Epithelial cell of prostate (primary cell): ENCODE results near the gene GRID1.

Experiments used
- DNase-seq: peaks from one replicate; pipeline ENCODE4 v3.0.0-alpha.2; 2011; ENCODE audit warnings: low read depth, low spot score
- H3K27ac ChIP-seq: fragments of 450-650 bp; 2 replicates; pipeline ENCODE4 v1.5.1; 2017; ENCODE audit warnings: mild to moderate bottlenecking

Gene GRID1

DNA sequence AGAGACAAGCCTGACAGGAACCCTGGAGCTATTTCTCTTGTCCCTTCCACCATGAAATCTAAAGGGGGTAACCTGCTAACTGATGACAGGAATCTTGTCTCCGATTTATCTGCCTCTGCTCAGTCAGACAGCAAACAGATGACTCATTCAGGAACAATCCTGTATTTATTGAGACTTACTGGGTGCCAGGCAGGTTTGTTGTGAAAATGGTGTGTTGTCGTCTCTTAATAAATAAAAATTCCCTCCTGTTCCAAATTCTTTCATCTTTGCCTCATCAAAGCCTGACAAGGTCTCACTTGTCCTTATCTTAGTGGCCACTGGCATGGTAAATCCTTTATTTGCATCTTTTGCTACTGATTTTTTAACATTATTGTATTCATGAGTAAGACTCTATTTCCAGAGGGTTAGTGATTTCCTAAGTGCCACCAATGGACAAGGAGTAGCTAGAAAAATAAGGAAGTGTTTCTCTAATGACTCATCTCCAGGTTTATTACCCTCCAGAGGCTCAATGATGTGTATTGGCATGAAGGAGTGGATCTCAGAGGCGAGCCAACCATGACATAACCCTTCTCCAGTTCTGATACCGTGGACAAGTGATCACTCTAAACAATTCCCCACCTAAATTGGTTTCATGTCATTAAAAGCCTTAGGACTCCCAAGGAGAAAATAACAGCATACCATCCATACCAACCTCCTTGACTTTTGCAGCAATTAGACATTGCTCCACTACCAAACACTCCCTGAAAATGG is 724.0 kb downstream of the GRID1 start:
- H3K27ac ChIP-seq, result peak overlapping the region; percentile 91

DNA sequence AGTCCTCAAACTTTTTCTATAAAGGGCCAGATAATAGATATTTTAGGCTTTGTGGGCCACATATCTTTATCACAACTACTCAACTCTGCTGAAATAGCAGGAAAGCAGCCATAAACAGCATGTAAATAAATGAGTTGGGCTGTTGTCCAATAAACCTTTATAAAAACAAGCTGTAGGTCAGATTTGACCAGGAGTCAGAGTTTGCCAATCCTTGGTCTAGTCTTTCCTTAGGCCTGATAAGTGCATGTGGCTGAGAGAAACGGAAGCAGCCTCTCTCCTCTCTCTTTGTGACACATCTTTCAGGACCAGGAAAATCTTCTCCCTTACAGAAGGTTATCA is 724.5 kb downstream of the GRID1 start:
- no peak for DNase-seq
- H3K27ac ChIP-seq, result peak overlapping the region; percentile 91

More for the DNA sequence above, 724.0 kb downstream of the GRID1 start:
- peak; percentile 78 for DNase-seq

DNA sequence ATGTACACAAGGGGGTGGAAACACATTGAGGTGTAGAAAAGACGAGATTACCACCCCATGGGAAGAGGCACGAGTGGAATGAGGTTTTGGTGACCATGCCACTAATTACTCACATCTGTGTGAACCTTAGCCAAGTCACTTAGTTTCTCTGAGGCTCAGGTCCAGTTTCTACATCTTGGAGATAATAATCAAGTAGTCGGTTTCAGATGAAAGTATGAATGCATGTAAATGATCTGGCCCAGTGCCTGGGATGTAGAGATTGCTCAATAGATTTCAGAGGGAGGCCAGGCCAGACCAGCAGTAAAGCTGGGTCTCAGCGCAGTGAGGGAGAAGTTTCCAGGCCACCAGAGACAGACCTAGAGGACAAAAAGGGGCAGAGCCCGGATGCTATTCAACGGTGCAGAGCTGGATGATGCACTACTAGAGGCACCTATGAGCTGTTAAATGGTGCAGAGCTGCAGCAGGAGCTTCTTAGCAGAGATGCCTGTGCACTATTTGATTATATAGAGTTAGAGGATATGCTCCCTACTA is 725.1 kb downstream of the GRID1 start:
- H3K27ac ChIP-seq, result peak overlapping the region; percentile 91

DNA sequence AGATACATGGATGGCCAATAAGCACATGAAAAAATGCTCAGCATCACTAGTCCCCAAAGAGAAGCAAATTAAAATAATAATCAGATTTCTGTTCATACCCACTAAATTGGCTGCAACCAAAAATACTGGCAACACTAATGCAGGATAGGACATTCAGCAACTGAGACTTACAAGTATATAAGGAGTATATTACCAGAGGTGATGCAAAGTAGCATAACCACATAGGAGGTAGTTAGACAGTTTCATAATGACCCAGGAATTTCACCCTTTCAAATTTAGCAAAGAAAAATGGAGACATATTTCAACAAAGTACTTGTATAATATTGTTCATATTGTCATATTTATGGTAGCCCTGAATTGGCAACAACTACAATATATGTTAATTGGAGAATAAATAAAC is 727.8 kb downstream of the GRID1 start:
- DNase-seq, result no peak

More for the DNA sequence above, 725.1 kb downstream of the GRID1 start:
- peak; percentile 76 for DNase-seq

DNA sequence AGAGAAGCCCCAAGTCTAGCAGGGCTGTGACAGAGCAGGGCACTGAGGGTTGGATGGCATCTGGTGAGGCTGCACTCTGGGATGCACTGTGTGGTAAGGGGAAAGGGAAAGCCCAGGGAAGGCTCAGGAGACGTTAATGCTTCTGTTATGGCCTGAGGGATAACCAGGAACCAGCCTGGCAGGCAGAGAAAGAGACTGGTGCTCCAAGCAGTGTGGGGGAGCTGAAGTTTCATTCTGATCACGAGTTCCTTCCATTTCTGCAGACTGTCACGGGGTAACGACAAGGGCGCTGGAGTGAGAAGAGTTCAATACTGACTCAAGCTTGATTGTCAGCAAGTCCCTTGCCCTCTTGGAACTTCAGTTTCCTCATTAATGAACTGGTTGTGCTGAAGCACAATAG is 730.9 kb downstream of the GRID1 start:
- no peak overlapping the region for H3K27ac ChIP-seq
- DNase-seq, result no peak

More for the DNA sequence above, 727.8 kb downstream of the GRID1 start:
- no peak overlapping the region for H3K27ac ChIP-seq

DNA sequence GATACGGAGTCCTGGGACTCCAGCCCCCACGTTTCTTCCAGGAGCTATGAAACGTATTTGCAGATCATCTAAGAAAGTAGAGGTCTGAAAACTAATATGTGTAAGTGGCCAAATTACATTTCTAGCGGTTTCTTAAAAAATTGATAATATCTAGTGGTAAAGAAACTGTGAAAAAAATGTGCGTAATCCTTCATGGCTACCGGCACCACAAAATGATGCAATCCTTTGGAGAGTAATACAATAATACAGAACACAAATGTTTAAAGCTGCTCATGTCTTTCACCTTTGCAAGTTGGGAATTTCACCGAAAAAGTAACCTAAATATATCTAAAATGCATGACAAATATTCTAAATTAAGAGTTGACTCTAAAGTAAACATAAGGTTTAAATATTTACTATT is 742.1 kb downstream of the GRID1 start:
- H3K27ac ChIP-seq, result no peak overlapping the region
- no peak for DNase-seq

DNA sequence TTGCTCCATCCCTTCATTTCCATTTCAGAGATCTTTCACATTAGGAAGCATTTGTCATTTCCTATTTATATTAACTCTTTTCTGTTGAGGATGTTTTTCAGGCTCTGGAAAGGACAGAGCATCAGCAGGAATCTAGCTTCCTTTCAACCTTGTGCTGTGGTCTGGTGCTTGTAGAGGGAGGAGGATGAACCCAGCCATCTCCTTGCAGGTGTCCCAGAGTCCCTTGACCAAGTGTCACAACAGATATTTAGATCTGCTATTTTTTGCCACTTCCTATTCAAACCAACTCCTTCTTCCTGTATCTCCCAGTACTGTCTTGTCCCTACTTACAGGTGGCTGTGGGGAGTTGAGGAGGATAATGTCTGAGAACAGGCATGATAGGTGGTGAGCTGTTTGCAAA is 742.8 kb downstream of the GRID1 start:
- no peak overlapping the region for H3K27ac ChIP-seq
- DNase-seq, result no peak

DNA sequence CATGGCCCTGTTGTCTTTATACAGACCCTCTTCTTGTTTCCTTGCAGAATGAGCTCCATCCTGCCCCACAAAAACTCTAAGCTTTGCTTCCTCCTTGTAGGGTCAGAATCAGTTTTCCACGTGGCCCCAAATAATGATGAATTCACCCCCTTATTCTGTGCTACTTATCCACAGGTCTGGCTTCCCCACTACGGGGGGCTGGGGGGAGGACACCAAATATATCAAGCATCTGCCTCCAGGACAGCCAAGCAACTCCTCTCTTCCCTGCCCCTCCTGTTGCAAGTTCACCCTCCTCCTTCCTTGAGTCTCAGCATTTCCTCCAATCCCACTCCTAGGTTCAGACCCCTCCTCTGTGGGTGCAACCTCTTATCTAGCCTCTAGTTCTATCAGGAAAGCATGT is 743.3 kb downstream of the GRID1 start:
- no peak for DNase-seq
- no peak overlapping the region for H3K27ac ChIP-seq

DNA sequence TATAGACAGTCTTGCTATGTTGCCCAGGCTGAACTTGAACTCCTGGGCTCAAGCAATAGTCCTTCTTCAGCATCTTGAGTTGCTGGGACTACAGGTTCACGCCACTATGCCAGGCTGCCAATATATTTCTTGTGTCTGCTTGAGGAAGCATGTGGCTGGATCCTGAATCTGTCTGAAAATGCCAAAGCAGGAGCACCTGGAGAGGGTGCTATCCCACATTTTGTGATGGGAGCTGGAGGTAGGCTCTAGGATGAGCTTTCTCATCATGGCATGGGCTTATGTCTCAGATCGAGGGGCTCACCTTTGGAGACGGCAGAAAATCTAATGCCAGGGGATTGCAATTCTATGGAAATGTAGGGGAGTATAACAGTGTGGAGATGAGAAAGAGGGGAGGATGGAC is 744.2 kb downstream of the GRID1 start:
- DNase-seq, result no peak
- H3K27ac ChIP-seq, result no peak overlapping the region

DNA sequence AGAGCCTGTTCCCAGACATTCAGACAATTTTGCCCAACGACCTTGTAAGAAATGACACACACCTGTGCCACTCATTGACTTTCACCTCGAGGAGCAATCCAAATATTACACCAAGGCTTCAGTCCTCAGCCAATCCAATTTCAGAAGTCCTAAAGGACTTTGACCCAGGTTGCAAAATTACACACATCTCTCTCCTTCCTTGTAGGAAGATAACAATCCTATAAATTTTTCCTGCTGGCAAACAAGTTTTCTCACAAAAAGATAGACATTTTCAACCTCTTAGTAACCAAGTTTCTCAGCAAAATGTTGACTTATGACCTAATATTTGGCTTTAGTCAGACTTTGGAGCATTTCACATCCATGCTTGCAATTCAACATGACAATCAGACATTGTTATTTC is 745.0 kb downstream of the GRID1 start:
- no peak for DNase-seq

DNA sequence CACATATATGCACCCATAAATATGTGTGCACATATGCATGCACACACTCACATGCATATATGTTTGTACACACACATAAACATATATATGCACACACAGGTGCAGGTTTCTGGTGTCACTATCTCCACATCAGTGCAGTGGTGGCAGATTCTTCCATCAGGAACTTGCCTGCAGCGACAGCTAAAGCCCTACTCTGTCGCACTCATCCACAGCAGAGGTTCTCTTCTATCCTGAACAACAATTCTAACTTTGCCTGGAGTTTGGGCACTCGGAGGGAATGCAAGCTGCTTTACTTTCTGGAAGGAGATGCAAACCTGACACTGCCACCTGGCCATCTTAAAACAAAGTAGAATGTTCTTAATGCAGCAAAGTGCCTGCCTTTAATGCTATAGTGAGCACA is 745.8 kb downstream of the GRID1 start:
- DNase-seq, result no peak
- no peak overlapping the region for H3K27ac ChIP-seq

More for the DNA sequence above, 745.0 kb downstream of the GRID1 start:
- H3K27ac ChIP-seq, result no peak overlapping the region

DNA sequence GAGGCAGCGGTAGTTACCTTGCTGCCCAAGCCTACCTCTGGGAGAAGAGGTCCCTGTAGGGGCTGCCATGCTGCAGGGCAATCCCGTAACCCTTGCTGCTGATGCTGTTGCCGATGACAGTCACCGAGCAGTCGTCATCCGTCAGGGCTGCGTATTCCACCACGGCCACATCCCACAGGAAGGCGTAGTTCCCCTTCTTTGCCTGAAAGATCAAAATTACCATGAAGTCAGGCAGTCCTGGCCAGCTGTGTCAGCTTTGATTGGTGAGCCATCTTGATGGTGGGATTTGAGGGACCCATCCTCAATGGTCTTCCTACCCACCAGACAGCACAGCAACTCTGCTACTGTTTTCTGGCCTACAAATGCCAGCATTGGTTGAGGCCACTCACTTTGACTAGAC is 746.8 kb downstream of the GRID1 start:
- no peak for DNase-seq
- H3K27ac ChIP-seq, result no peak overlapping the region

DNA sequence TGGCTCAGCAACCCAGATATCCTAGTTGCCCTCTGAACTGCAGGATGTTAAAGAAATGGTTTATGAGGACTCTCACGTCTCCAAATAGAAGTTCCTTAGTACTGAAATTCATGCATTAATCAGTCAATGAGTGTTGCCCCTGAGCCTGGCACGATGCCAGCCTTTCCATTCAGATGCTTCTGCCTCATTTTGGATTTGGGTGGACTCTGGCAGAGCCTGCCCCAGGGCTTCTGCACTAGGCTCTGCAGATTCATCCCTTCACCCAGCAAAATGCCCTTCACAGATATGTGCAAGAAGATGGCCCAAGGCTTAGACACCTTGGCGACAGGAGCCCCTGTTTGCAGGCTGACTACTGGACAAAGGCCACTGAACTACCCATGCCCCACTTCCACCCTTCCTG is 747.8 kb downstream of the GRID1 start:
- DNase-seq, result no peak
- H3K27ac ChIP-seq, result no peak overlapping the region

DNA sequence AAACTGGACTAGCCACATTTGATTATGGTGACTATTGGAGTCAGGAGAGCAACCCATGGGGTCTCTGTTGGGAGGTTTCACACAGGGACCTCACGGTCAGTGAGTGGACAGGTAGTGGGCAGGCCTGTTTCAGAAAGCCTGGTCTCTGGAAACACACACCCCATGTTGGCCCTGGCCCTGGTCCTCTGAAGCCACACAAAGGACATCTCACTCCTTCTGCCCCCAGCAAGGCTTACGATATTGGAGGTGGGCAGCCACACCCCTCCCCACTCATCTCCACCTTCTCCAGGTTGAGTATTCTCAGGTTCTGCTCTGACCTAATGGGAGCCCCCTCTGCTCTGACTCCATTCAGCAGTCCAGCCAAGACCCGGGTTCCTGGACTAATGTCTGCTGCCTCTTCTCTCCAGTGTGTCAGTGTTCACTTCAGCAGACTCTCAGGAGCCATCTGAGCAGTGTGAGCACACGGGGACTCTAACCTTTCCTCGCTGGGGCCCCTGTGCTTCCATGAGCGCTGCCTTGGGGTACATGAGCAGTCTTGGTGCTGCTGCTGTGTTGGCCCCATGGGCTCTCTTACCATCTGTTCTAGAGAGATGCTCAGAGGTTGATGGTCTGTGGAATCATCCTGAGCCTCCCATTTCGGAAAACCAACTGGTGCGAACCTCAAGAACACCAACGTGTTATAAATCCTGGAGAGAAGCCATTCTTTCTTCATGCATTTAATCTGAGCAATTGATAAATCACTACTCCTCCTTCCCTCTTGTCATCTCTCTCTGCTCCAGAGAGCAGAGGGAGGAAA is 748.6 kb downstream of the GRID1 start:
- no peak for DNase-seq
- no peak overlapping the region for H3K27ac ChIP-seq

DNA sequence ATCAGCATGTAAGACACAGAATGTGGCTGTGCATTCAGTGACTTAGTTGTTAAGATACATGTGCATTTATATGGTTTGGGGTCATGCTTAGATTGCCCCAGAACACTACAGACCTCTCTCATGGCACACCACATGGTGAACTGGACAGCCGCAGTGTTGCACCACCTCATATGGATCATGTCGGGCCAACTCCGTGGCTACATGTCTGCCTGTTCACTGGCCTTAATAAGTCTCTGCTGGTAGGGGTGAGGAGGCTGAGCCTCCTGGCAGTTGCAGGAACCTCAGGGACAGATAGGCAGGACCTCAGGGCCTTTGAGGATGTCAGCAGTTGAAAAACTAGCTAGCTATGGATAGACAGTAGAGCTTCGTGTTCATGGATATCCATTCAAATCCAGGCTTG is 751.0 kb downstream of the GRID1 start:
- H3K27ac ChIP-seq, result no peak overlapping the region
- DNase-seq, result no peak

DNA sequence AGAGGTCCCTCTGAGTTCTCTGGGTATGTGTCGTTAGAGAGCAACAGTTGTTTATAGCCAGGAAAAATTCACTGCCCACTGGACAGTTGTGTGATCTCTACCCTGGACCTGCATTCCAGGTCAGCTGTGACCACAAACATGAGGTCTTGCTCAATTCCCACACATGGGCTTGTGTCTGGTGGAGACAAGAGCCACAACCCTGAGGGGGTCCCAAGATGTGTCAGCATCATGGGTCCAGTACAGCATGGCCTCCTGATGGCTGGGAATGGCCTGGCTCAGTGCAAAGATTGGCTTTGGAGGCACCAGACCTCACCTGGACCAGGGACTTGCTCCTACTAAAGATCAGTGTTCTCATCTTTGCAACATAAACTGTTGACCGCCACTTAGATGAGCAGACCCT is 751.6 kb downstream of the GRID1 start:
- DNase-seq, result no peak
- no peak overlapping the region for H3K27ac ChIP-seq

DNA sequence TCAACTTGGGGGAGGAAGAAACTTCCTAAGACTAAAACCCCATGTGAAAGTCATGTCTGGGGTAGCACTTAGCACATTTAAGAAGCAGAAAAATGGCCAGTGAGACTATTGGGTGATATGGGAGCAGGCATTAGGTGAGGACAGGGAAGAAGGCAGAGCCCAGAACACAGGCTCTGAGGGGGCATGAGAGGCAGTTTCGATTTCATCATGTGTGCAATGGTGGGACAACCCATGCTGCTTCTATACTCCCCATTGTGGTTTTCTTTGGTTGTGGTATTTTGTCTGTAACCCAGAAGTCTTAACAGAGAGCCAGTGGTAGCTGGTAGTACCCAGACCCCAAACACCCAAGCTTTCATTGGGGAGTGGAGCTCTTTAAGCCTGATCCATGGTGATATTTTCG is 752.0 kb downstream of the GRID1 start:
- H3K27ac ChIP-seq, result no peak overlapping the region
- no peak for DNase-seq

DNA sequence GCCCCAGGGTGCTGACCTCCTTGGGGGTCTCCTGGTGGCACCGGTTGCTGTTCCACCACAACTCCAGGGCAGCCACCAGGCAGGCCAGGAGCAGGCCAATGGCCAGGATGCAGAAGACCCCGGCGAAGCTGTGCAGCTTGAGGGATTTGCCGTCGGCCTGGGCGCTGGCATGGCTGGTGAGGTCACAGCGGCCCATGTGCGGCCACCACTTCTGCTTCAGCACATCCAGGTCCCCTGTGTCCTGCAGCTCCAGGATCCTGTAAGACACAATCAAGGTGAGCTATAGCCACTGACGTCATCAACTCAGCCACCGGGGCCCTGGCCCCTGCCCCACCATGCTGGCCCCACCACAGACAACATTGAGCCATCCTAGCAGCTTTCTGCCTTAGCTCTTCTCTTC is 753.2 kb downstream of the GRID1 start:
- DNase-seq, result no peak
- no peak overlapping the region for H3K27ac ChIP-seq

DNA sequence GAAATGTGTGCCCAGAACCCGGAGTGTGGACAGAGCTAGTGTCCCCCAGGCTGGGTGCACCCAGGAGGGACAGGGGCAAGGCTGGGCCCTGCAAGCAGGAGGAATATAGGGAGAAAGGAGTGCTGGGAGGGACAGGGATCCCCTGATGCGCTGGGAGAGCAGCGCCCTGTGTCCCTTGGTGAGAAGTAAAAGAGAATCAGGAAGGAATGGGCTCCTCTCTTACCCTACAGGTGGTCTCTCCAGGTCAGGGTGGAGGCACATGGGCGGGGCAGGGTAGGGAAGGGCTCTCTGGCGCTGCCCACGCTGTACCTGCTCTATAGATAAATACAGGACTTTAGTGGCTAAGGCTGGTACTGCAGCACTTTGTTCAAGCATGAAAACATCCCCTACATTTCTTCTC is 753.8 kb downstream of the GRID1 start:
- no peak overlapping the region for H3K27ac ChIP-seq
- DNase-seq, result no peak

DNA sequence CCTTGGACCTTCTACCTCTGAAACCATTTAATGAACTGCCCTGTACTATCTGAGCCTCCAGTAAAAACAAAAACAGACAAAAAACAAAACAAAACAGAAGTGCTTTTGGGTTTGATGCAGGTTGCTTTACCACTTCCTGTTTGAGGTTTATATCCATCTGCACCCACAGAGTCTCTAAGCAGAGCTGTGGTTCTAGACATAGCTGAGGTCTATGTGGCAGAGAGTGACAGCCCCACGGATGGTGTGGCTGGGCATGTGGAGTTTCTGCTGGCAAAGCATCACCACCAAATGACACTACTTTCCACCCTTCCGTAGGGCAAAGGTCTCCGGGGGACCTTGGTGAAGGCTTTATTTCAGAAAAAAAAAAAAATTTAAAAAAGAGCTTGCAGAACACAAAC is 754.2 kb downstream of the GRID1 start:
- no peak for DNase-seq
- no peak overlapping the region for H3K27ac ChIP-seq

DNA sequence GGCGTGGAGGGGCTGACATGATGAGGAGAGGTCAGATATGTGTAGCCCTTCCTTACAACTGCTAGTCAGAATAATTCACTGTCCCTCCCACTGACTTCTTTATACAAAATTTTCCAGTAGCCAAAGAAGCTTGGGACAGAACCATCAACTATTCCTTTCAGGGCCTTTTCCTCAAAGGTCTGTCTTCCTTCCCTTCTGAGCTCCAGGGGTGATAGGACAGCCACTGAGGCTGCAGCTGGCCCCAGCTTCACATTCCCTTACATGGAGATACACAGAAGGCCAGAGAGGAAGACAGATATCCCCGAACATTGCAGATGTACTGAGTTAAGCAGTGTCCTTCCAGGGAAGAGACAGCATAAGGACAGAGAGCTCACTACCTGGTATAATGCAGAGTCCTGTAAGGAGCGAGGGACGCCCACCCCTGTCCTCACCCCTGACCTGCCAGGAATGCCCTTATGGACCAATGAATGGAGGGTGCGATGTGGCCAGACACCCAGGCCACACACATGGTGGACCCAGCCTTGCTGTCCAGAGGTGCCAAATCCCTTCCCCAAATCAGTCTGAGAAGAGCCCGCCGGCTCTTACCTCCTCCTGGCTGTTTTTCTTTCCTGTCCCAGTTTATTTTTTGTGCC is 754.7 kb downstream of the GRID1 start:
- no peak overlapping the region for H3K27ac ChIP-seq

More for the DNA sequence above, 754.7 kb downstream of the GRID1 start:
- no peak for DNase-seq
